ENCODE measurements around the gene OR10A6. TPM values are rescaled to one million over a fixed set of nuclear protein-coding genes. Genes with fewer than 3 reads are reported as not detected.

OR10A6 gene
- total RNA-seq, 2 experiments from 2014 or later: not detected

DNA sequence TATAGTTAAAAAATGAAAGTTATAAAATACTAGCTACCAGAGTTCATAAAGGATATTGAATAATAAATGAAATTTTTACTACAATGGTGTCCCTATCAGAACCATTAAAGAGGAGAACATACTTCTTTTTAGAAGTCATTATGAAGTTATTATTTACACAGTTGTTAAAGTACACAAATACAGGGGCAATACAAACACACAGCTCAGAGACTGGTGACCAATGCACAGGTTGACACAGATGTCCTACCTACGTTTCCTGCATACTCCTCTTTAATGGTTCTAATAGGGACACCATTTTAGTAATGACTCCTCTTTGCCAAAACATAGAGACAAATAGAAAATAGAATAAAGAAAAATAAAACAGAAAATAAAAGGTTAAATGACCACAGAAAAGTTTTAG is 24.1 kb upstream of the OR10A6 start:
- Mint-ChIP-seq H3K27ac (no peak overlapping the region), H3K27me3 (peaks cover 8% of the 10 kb centered on the region), H3K4me1 (ENCODE audit: low read depth) (no peaks in the 10 kb centered on the region), H3K9me3 (no peaks in the 10 kb centered on the region), H3K4me3 (no peak overlapping the region), H3K36me3 (no peaks in the 10 kb centered on the region)
- no peak for DNase-seq
- CTCF ChIA-PET: no interaction called here
- intact Hi-C loops (cut with micrococcal nuclease): no loop called here
- POLR2A ChIA-PET: no interaction called here

- ChIA-PET POLR2A (no interaction called here), CTCF (no interaction called here)
- Mint-ChIP-seq H3K4me1 (ENCODE audit: low read depth) (no peaks in the 10 kb centered on the region), H3K36me3 (no peaks in the 10 kb centered on the region), H3K4me3 (no peak overlapping the region), H3K9me3 (no peaks in the 10 kb centered on the region), H3K27ac (no peak overlapping the region), H3K27me3 (peaks cover 16% of the 10 kb centered on the region)
- DNase-seq: no peak
- intact Hi-C loops (cut with micrococcal nuclease): no loop called here
Observed at GRCh38 chr11:7949934-7950333, 18.9 kb upstream of the OR10A6 start.

GRCh38 chr11:7944123-7944522 is 13.1 kb upstream of the OR10A6 start:
- Mint-ChIP-seq H3K27me3 (peaks cover 13% of the 10 kb centered on the region), H3K4me1 (ENCODE audit: low read depth) (no peaks in the 10 kb centered on the region), H3K9me3 (peaks cover 25% of the 10 kb centered on the region), H3K36me3 (no peaks in the 10 kb centered on the region), H3K4me3 (no peak overlapping the region), H3K27ac (no peak overlapping the region)
- ChIA-PET POLR2A (no interaction called here), CTCF (no interaction called here)
- intact Hi-C loops (cut with micrococcal nuclease): no loop called here
- DNase-seq: no peak

GRCh38 chr11:7941608-7942007 is 10.5 kb upstream of the OR10A6 start, which contains the start of gene OR10A3:
Gene OR10A3, minus strand, starts transcription at chr11:7941708. Its CDS starts 2,188 bp downstream, at chr11:7939520.
- CTCF ChIA-PET: no interaction called here
- POLR2A ChIA-PET: no interaction called here
- Mint-ChIP-seq H3K9me3 (peaks cover 25% of the 10 kb centered on the region), H3K27ac (no peak within 1 kb of the TSS), H3K27me3 (peaks cover 11% of the 10 kb centered on the region), H3K36me3 (no peaks in the 10 kb centered on the region), H3K4me1 (ENCODE audit: low read depth) (no peaks in the 10 kb centered on the region), H3K4me3 (no peak within 1 kb of the TSS)
- intact Hi-C loops (cut with micrococcal nuclease): no loop called here
- no peak for DNase-seq

- Mint-ChIP-seq H3K4me3 (no peak overlapping the region), H3K27ac (no peak overlapping the region), H3K36me3 (no peaks in the 10 kb centered on the region), H3K4me1 (ENCODE audit: low read depth) (no peaks in the 10 kb centered on the region), H3K27me3 (peaks cover 13% of the 10 kb centered on the region), H3K9me3 (peaks cover 25% of the 10 kb centered on the region)
- POLR2A ChIA-PET: no interaction called here
- DNase-seq: no peak
- intact Hi-C loops (cut with micrococcal nuclease): no loop called here
- CTCF ChIA-PET: no interaction called here
Observed at GRCh38 chr11:7941146-7941545, 10.1 kb upstream of the OR10A6 start.

- Mint-ChIP-seq H3K36me3 (no peaks in the 10 kb centered on the region), H3K27ac (no peak overlapping the region), H3K27me3 (peaks cover 39% of the 10 kb centered on the region), H3K9me3 (no peaks in the 10 kb centered on the region), H3K4me1 (ENCODE audit: low read depth) (no peaks in the 10 kb centered on the region), H3K4me3 (no peak overlapping the region)
- no peak for DNase-seq
- CTCF ChIA-PET: interaction anchor here (0.7 kb wide), 1 partner anchor 163 kb away, joined by 3 read pairs; no protein-coding TSS in a partner anchor
- intact Hi-C loops (cut with micrococcal nuclease): no loop called here
- POLR2A ChIA-PET: no interaction called here
Observed at GRCh38 chr11:7936615-7937014, 5.5 kb upstream of the OR10A6 start.

GRCh38 chr11:7927635-7928034 is 3.4 kb downstream of the OR10A6 start:
- H3K27ac Mint-ChIP-seq: no peak overlapping the region
- H3K9me3 Mint-ChIP-seq: no peaks in the 10 kb centered on the region
- H3K4me1 Mint-ChIP-seq (ENCODE audit: low read depth): no peaks in the 10 kb centered on the region
- CTCF ChIA-PET: no interaction called here
- POLR2A ChIA-PET: no interaction called here
- H3K36me3 Mint-ChIP-seq: no peaks in the 10 kb centered on the region
- peaks cover 30% of the 10 kb centered on the region for H3K27me3 Mint-ChIP-seq
- intact Hi-C loops (cut with micrococcal nuclease): no loop called here
- peak; percentile 8 for DNase-seq
- no peak overlapping the region for H3K4me3 Mint-ChIP-seq

DNA sequence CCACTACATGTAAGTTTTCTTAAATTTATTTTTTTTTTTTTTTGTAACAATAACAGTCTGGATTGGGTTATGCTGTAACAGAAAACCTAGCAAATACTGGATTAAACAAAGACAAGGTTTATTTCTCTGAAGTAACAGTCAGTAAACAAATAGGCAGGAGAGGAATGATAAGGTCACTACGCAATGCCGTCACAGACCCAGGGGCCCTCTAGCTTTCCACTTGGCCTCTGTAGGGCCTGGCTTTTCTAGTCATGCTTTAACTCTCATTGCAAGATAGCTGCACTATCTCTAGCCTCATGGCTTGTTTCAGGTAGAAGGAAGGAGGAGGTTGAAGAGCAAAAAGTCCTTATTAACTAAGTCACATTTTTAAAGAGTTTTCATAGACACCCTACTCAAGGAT is 6.5 kb downstream of the OR10A6 start:
- Mint-ChIP-seq H3K27me3 (peaks cover 16% of the 10 kb centered on the region), H3K36me3 (no peaks in the 10 kb centered on the region), H3K9me3 (no peaks in the 10 kb centered on the region), H3K4me1 (ENCODE audit: low read depth) (no peaks in the 10 kb centered on the region), H3K4me3 (no peak overlapping the region), H3K27ac (no peak overlapping the region)
- CTCF ChIA-PET: interaction anchor here (0.7 kb wide), 2 partner anchors 63 to 1561 kb away, joined by 3 read pairs; partner anchors contain the start of gene EIF3F
- intact Hi-C loops (cut with micrococcal nuclease): no loop called here
- no peak for DNase-seq
- POLR2A ChIA-PET: no interaction called here

DNA sequence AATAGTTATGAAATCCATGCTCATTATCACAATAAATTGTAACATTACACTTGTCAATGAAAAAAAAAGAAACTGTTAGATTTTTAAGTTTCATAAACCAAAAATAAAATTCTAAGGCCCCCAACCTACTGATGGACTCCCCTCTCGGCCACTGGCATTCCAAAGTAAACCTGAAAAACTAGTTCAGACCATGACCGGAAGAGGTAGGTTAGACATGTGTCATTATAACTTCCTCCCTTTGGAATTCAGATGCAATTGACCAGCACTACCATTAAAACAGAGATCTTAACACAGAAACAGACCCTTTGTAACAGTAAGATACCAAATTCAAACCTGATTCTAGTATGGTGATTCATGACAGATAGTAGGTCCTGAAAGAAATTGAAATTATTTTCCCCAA is 12.9 kb downstream of the OR10A6 start:
- H3K27me3 Mint-ChIP-seq: peaks cover 7% of the 10 kb centered on the region
- H3K4me3 Mint-ChIP-seq: no peak overlapping the region
- no peak overlapping the region for H3K27ac Mint-ChIP-seq
- H3K4me1 Mint-ChIP-seq (ENCODE audit: low read depth): no peaks in the 10 kb centered on the region
- ChIA-PET POLR2A (no interaction called here), CTCF (no interaction called here)
- no peaks in the 10 kb centered on the region for H3K9me3 Mint-ChIP-seq
- no peak for DNase-seq
- no peaks in the 10 kb centered on the region for H3K36me3 Mint-ChIP-seq
- intact Hi-C loops (cut with micrococcal nuclease): no loop called here

DNA sequence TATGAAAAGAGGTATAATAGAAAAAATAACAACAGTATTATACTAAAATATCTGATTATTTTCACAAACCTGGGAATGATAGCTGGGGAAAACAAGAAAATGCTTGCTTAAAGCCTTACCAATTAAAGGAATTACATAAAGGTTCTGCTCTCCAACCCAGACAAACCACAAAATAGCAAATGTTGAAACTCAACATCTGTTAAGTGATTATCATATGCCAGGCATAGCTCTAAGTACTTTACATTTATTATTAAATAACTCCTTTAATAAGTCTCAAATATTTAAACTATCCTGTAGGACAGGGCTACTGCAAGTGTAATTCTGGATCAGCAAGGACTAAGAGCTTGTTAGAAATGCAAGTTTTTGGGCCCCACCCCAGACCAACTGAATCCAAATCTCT is 20.1 kb downstream of the OR10A6 start:
- Mint-ChIP-seq H3K27ac (no peak overlapping the region), H3K4me1 (ENCODE audit: low read depth) (no peaks in the 10 kb centered on the region), H3K36me3 (no peaks in the 10 kb centered on the region), H3K27me3 (peaks cover 16% of the 10 kb centered on the region), H3K4me3 (no peak overlapping the region), H3K9me3 (no peaks in the 10 kb centered on the region)
- DNase-seq: no peak
- ChIA-PET CTCF (no interaction called here), POLR2A (no interaction called here)
- intact Hi-C loops (cut with micrococcal nuclease): no loop called here

- Mint-ChIP-seq H3K4me3 (no peak overlapping the region), H3K27ac (no peak overlapping the region), H3K36me3 (no peaks in the 10 kb centered on the region), H3K27me3 (peaks cover 16% of the 10 kb centered on the region), H3K9me3 (no peaks in the 10 kb centered on the region), H3K4me1 (ENCODE audit: low read depth) (no peaks in the 10 kb centered on the region)
- no peak for DNase-seq
- ChIA-PET POLR2A (no interaction called here), CTCF (no interaction called here)
- intact Hi-C loops (cut with micrococcal nuclease): no loop called here
Observed at GRCh38 chr11:7910286-7910788, 20.7 kb downstream of the OR10A6 start.

GRCh38 chr11:7909585-7910285 is 21.3 kb downstream of the OR10A6 start:
- ChIA-PET POLR2A (no interaction called here), CTCF (interaction anchor here (2.4 kb wide), 1 partner anchor 77 kb away, joined by 9 read pairs; the partner anchor contains the start of gene EIF3F)
- intact Hi-C loops (cut with micrococcal nuclease): no loop called here
- Mint-ChIP-seq H3K4me1 (ENCODE audit: low read depth) (no peaks in the 10 kb centered on the region), H3K9me3 (no peaks in the 10 kb centered on the region), H3K4me3 (no peak overlapping the region), H3K27ac (no peak overlapping the region), H3K27me3 (peaks cover 12% of the 10 kb centered on the region), H3K36me3 (no peaks in the 10 kb centered on the region)
- no peak for DNase-seq

- CTCF ChIA-PET: interaction anchor here (1.4 kb wide), 1 partner anchor 15 kb away, joined by 3 read pairs; no protein-coding TSS in a partner anchor
- Mint-ChIP-seq H3K4me3 (no peak overlapping the region), H3K36me3 (no peaks in the 10 kb centered on the region)
Observed at GRCh38 chr11:7907121-7907520, 23.9 kb downstream of the OR10A6 start.

More at GRCh38 chr11:7907121-7907520, 23.9 kb downstream of the OR10A6 start:
- no peaks in the 10 kb centered on the region for H3K4me1 Mint-ChIP-seq (ENCODE audit: low read depth)
- peaks cover 13% of the 10 kb centered on the region for H3K27me3 Mint-ChIP-seq
- POLR2A ChIA-PET: no interaction called here
- no peaks in the 10 kb centered on the region for H3K9me3 Mint-ChIP-seq
- DNase-seq: no peak
- H3K27ac Mint-ChIP-seq: no peak overlapping the region
- intact Hi-C loops (cut with micrococcal nuclease): no loop called here
